HCT116 (cell line): ENCODE data around the gene ITGA7. TPM values are rescaled to one million over a fixed set of nuclear protein-coding genes. Genes with fewer than 3 reads are reported as not detected.

ENCODE experiments used
- ATAC-seq: fragments of 200-7000 bp; cut with Tn5 transposase; 2 replicates; pipeline ENCODE4 v1.9.1; 2020; ENCODE audit warnings: mild to moderate bottlenecking, moderate library complexity
- BruUV-seq: library from RNA; stranded (reverse); fragments of 400-500 nt; replicated peaks from 2 replicates; lab custom pipeline; 2021; lab: Mats Ljungman, UMichigan
- CTCF ChIA-PET: fragments of 300-600 bp; sonication (Branson Sonifier 250); formaldehyde crosslinking; loops from one replicate; lab custom pipeline; 2021; ENCODE audit warnings: antibody characterized with exemption; lab: Charles Lee
- POLR2A ChIA-PET: fragments of 300-600, 350-600 bp; sonication (Branson Sonifier 250); formaldehyde crosslinking; loops from one replicate; lab custom pipeline; 2021; ENCODE audit warnings: antibody characterized with exemption; lab: Charles Lee
- RAD21 ChIA-PET, 2 experiments: fragments of 300-600 bp; sonication (Branson Sonifier 250); formaldehyde crosslinking; loops; one replicate each; lab custom pipeline; 2023; ENCODE audit warnings: low total read pairs in 2 of 2; ENCODE audit not compliant: uncharacterized antibody in 2 of 2, unreplicated experiment in 2 of 2, low non-redundant PET in 1 of 2; lab: Charles Lee
- DNase-seq: peaks from one replicate; pipeline ENCODE4 v3.0.0-alpha.2; 2010; ENCODE audit warnings: low read depth, low spot score
- H2AFZ ChIP-seq: fragments of 200-600 bp; shearing (Covaris generic), sonication (generic); 2 replicates; pipeline ENCODE4 v1.6.1; 2017; ENCODE audit warnings: low read depth, mixed run types, mixed read lengths, antibody characterized with exemption, low read length; ENCODE audit not compliant: poor library complexity, severe bottlenecking
- H3K27ac ChIP-seq: 2 replicates; pipeline ENCODE4 v1.5.1; 2012; ENCODE audit warnings: low read depth, low read length
- H3K27me3 ChIP-seq: fragments of 200-600 bp; sonication (generic); 2 replicates; pipeline ENCODE4 v1.6.1; 2016; ENCODE audit warnings: mixed run types, low read length, mixed read lengths; ENCODE audit not compliant: insufficient read depth
- H3K36me3 ChIP-seq, 2 experiments: fragments of 200-500 bp in 1 of 2; fragments of 200-600 bp in 1 of 2; sonication (Bioruptor generic) in 1 of 2; sonication (generic) in 1 of 2; 2 replicates each; pipeline versions ENCODE4 v1.5.1 to v1.6.1; 2014 to 2016; ENCODE audit warnings: low read length in 2 of 2, inconsistent platforms in 1 of 2, mixed read lengths in 1 of 2, mixed run types in 1 of 2; ENCODE audit not compliant: insufficient read depth in 2 of 2, control insufficient read depth in 1 of 2
- H3K4me1 ChIP-seq, 2 experiments: fragments of 200-600 bp in 1 of 2; sonication (generic) in 1 of 2; 2 replicates each; pipeline versions ENCODE4 v1.5.1 to v1.6.1; 2012 to 2017; ENCODE audit warnings: low read length in 2 of 2, inconsistent platforms in 1 of 2, mild to moderate bottlenecking in 1 of 2, mixed read lengths in 1 of 2, mixed run types in 1 of 2, moderate library complexity in 1 of 2; ENCODE audit not compliant: insufficient read depth in 2 of 2, control insufficient read depth in 1 of 2
- H3K4me2 ChIP-seq: fragments of 200-600 bp; sonication (generic); 2 replicates; pipeline ENCODE4 v1.6.1; 2017; ENCODE audit warnings: mixed run types, low read length, mixed read lengths
- H3K4me3 ChIP-seq, 2 experiments: fragments of 200-600 bp in 1 of 2; sonication (generic) in 1 of 2; replicated peaks in 1 of 2; 2 replicates each; pipeline ENCODE4 v1.5.1; 2011 to 2016; ENCODE audit warnings: low read length in 2 of 2, control low read depth in 1 of 2, low read depth in 1 of 2, mild to moderate bottlenecking in 1 of 2, mixed read lengths in 1 of 2, mixed run types in 1 of 2
- H3K79me2 ChIP-seq: fragments of 200-600 bp; sonication (generic); 2 replicates; pipeline ENCODE4 v1.6.1; 2017; ENCODE audit warnings: mild to moderate bottlenecking, mixed run types, low read length, moderate library complexity, mixed read lengths; ENCODE audit not compliant: insufficient read depth
- H3K9ac ChIP-seq: fragments of 200-600 bp; sonication (generic); 2 replicates; pipeline ENCODE4 v1.6.1; 2016; ENCODE audit warnings: low read length, mixed read lengths
- H3K9me2 ChIP-seq: fragments of 200-600 bp; sonication (generic), shearing (Covaris generic); 2 replicates; pipeline ENCODE4 v1.6.1; 2017; ENCODE audit warnings: mixed run types, mild to moderate bottlenecking, moderate library complexity; ENCODE audit not compliant: insufficient read depth
- H3K9me3 ChIP-seq, 2 experiments: fragments of 200-500 bp in 1 of 2; fragments of 200-600 bp in 1 of 2; sonication (Bioruptor generic) in 1 of 2; sonication (generic) in 1 of 2; 2 replicates each; pipeline ENCODE4 v1.6.1; 2014 to 2017; ENCODE audit warnings: low read length in 2 of 2, mixed read lengths in 2 of 2, inconsistent platforms in 1 of 2, low read depth in 1 of 2, mild to moderate bottlenecking in 1 of 2, mixed run types in 1 of 2, moderate library complexity in 1 of 2; ENCODE audit not compliant: control insufficient read depth in 1 of 2, insufficient read depth in 1 of 2
- H4K20me1 ChIP-seq: fragments of 200-600 bp; sonication (generic), shearing (Covaris generic); 2 replicates; pipeline ENCODE4 v1.6.1; 2017; ENCODE audit warnings: mixed run types, mild to moderate bottlenecking, moderate library complexity; ENCODE audit not compliant: insufficient read depth
- CBX3 ChIP-seq: IDR thresholded peaks from 2 replicates; pipeline ENCODE4 v1.6.1; 2012; ENCODE audit warnings: low read depth
- CEBPB ChIP-seq: IDR thresholded peaks from 2 replicates; pipeline ENCODE4 v1.6.1; 2012; ENCODE audit warnings: low read depth
- EGR1 ChIP-seq: IDR thresholded peaks from 2 replicates; pipeline ENCODE4 v1.6.1; 2012; ENCODE audit warnings: low read depth
- ELF1 ChIP-seq: IDR thresholded peaks from 2 replicates; pipeline ENCODE4 v1.6.1; 2012; ENCODE audit warnings: low read depth, borderline replicate concordance
- FOSL1 ChIP-seq: IDR thresholded peaks from 2 replicates; pipeline ENCODE4 v1.6.1; 2012; ENCODE audit warnings: low read depth
- JUND ChIP-seq: IDR thresholded peaks from 2 replicates; pipeline ENCODE4 v1.6.1; 2012
- POLR2A ChIP-seq: IDR thresholded peaks from 2 replicates; pipeline ENCODE4 v1.7.0; 2011; ENCODE audit warnings: borderline replicate concordance; ENCODE audit not compliant: insufficient read depth, insufficient read length; ENCODE audit errors: extremely low read depth
- SRF ChIP-seq: IDR thresholded peaks from 2 replicates; pipeline ENCODE4 v1.6.1; 2012; ENCODE audit warnings: low read depth
- intact Hi-C: fragments of 100-400 bp; cut with micrococcal nuclease; formaldehyde crosslinking; loops from 2 replicates; pipeline ENCODE4 v1.10.0; 2022
- total RNA-seq: library from RNA; stranded (reverse); gene quantifications from one replicate; pipeline ENCODE4 v1.2.1, GENCODE V29; 2021; ENCODE audit not compliant: unreplicated experiment

Gene ITGA7
- total RNA-seq, 1 experiment from 2014 or later, result 17.8 TPM

DNA sequence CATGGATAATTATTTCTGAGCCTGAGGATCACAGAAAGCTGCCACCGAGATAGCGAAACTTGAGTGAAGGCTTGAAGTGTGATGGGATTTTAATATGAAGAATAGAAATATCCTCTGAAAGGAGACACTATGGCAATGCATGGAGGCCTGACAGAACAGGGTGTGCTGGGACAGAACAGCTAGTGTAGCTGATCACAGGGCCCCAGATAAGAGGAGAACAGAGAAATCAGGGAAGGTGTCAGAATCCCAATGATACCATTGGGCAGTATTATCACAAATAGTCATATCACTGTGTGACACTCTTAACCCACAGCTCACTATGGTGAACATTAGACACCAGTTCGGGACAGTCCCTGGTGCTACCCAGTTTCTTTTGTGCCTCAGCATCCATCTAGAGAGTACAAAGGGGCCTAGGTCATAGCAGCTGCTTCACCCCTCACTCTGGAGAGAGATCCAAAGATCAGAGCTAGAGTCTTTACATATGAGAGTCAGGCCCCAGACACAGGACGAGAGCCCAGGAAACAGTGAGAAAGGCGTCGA, 71.5 kb downstream of the ITGA7 start:
- Histone ChIP-seq H2AFZ (no peak overlapping the region), H3K79me2 (no peaks in the 10 kb centered on the region), H3K36me3 (no peaks in the 10 kb centered on the region), H3K9me3 (no peaks in the 10 kb centered on the region), H3K4me2 (no peak overlapping the region), H3K27me3 (peaks cover 13% of the 10 kb centered on the region; the same call in 1 of the 2 replicates), H3K9ac (no peak overlapping the region), H3K4me1 (no peaks in the 10 kb centered on the region), H3K4me3 (no peak overlapping the region), H3K9me2 (no peaks in the 10 kb centered on the region), H3K27ac (no peak overlapping the region), H4K20me1 (no peaks in the 10 kb centered on the region)
- no peak for DNase-seq
- ATAC-seq, result no peak
- intact Hi-C loops, result no loop called here
- POLR2A ChIA-PET, result no interaction called here
- BruUV-seq, result no TSS peak
- RAD21 ChIA-PET, result no interaction called here
- no peak for TF ChIP-seq JUND
- no peak for TF ChIP-seq POLR2A
- TF ChIP-seq ELF1, result no peak
- TF ChIP-seq SRF, result no peak
- TF ChIP-seq EGR1, result no peak
- TF ChIP-seq CBX3, result no peak
- no peak for TF ChIP-seq FOSL1
- no peak for TF ChIP-seq CEBPB
- CTCF ChIA-PET, result interaction anchor here (1.8 kb wide), 1 partner anchor 20 kb away, joined by 6 read pairs; no protein-coding TSS in a partner anchor

Other genes starting within 250 kb of the ITGA7 start
- gene OR6C70, start 237.8 kb downstream of the ITGA7 start, total RNA-seq, result not detected
- gene OR6C68, start 215.5 kb downstream of the ITGA7 start, total RNA-seq, result not detected
- not detected for gene OR6C4, start 158.3 kb downstream of the ITGA7 start, total RNA-seq
- gene OR2AP1, start 135.4 kb downstream of the ITGA7 start, total RNA-seq, result not detected
- not detected for gene OR10P1, start 71.0 kb downstream of the ITGA7 start, total RNA-seq
- gene BLOC1S1, start 8.1 kb upstream of the ITGA7 start, total RNA-seq, result 85.5 TPM
- gene RDH5, start 12.5 kb upstream of the ITGA7 start, total RNA-seq, result 6.2 TPM
- gene CD63, start 21.1 kb upstream of the ITGA7 start, total RNA-seq, result 355 TPM
- 5.3 TPM for gene GDF11, start 35.2 kb upstream of the ITGA7 start, total RNA-seq
- 82.4 TPM for gene SARNP, start 109.8 kb upstream of the ITGA7 start, total RNA-seq
- gene ORMDL2, start 110.1 kb upstream of the ITGA7 start, total RNA-seq, result 25.5 TPM
- gene DNAJC14, start 121.7 kb upstream of the ITGA7 start, total RNA-seq, result 39.2 TPM
- gene MMP19, start 135.0 kb upstream of the ITGA7 start, total RNA-seq, result 2.3 TPM
- 24.8 TPM for gene PYM1, start 220.0 kb upstream of the ITGA7 start, total RNA-seq
- 58.3 TPM for gene DGKA, start 223.3 kb upstream of the ITGA7 start, total RNA-seq